ENCODE results near the gene GCG. TPM values are rescaled to one million over a fixed set of nuclear protein-coding genes. Genes with fewer than 3 reads are reported as not detected.

Gene GCG
- total and polyA plus RNA-seq, 2 donors (not counting 3 experiments of a cell fraction or from before 2014, with no cell fraction given): not detected

DNA sequence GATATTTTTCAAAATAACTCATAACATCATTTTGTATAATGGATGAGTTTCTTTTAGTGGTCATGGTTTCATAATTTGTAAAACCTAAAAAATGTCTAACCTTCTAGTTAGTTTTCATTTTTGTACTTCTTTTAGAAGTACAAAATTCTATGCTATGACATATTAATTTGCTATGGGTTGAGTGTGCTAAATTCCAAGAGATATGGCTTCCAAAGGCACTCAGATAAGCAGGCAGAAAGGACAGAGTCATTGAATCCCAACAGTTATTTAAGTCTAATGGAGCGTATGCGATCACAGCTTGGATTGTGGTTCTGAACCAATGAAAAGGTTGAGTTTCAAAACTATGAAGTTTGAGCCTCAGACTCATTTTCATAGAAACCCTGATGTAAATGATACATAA is 37.0 kb downstream of the GCG start:
- CTCF ChIA-PET: interaction anchor here (2.9 kb wide), 1 partner anchor 107 kb away, joined by 7 read pairs; no protein-coding TSS in a partner anchor
- dilution Hi-C loops (cut with MboI; ENCODE audit: extremely low pct_ligation_motif_present, low sequenced_read_pairs): no loop called here
- Histone ChIP-seq H3K9me3 (replicated peaks; ENCODE audit: control insufficient read depth, insufficient read depth, low read length) (peaks cover 6% of the 10 kb centered on the region), H3K9ac (replicated peaks; ENCODE audit: extremely low read depth, insufficient read depth, low read length) (no peak overlapping the region), H3K27me3 (ENCODE audit: control insufficient read depth in 2 of 2, insufficient read depth in 2 of 2, low read length in 2 of 2) (no peaks in the 10 kb centered on the region), H2AFZ (ENCODE audit: low read depth, low read length) (no peak overlapping the region), H3K36me3 (ENCODE audit: control insufficient read depth in 2 of 2, extremely low read depth in 1 of 2, insufficient read depth in 2 of 2, low read length in 2 of 2) (no peaks in the 10 kb centered on the region), H4K20me1 (replicated peaks; ENCODE audit: control insufficient read depth, extremely low read depth, insufficient read depth, low read length) (no peaks in the 10 kb centered on the region), H3K9me1 (replicated peaks; ENCODE audit: control insufficient read depth, extremely low read depth, insufficient read depth, low read length) (no peaks in the 10 kb centered on the region), H3K4me1 (ENCODE audit: control insufficient read depth, extremely low read depth, insufficient read depth, low read length) (peaks cover 26% of the 10 kb centered on the region), H3K4me3 (replicated peaks in 1 of 3; ENCODE audit: insufficient read depth in 1 of 3, low read depth in 1 of 3, low read length in 3 of 3) (no peak overlapping the region), H3K27ac (ENCODE audit: insufficient read depth, low read depth, low read length) (no peak overlapping the region), H3K79me2 (ENCODE audit: control insufficient read depth, insufficient read depth, low read length) (no peaks in the 10 kb centered on the region), H3K4me2 (ENCODE audit: insufficient read depth, low read length) (no peak overlapping the region)
- FAIRE-seq (no peak), DNase-seq (ENCODE audit: low read depth, low spot score) (no peak)
- no TSS peak for BruUV-seq (replicated peaks)
- TF ChIP-seq FOS (IDR thresholded peaks at IDR 0.05; ENCODE audit: borderline replicate concordance, insufficient read depth, low read length) (no peak), POLR2AphosphoS5 (IDR thresholded peaks at IDR 0.05; ENCODE audit: insufficient read depth, low read depth, low read length) (no peak), JUN (IDR thresholded peaks at IDR 0.05; ENCODE audit: borderline replicate concordance, insufficient read depth, insufficient read length, low read depth) (no peak), GATA2 (IDR thresholded peaks at IDR 0.05; ENCODE audit: insufficient read depth, insufficient read length, low read depth, low read length) (no peak), POLR2A (IDR thresholded peaks at IDR 0.05; ENCODE audit: low read depth, low read length) (no peak), EZH2 (IDR thresholded peaks at IDR 0.05; ENCODE audit: borderline replicate concordance, low read depth, low read length, severe bottlenecking) (no peak), MYC (IDR thresholded peaks at IDR 0.05; ENCODE audit: low read depth, low read length) (no peak)
- TF ChIP-seq, protein P1, sequence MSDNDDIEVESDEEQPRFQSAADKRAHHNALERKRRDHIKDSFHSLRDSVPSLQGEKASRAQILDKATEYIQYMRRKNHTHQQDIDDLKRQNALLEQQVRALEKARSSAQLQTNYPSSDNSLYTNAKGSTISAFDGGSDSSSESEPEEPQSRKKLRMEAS (IDR thresholded peaks at IDR 0.05; ENCODE audit: insufficient read depth, insufficient read length): no peak
- TF ChIP-seq, protein P2, sequence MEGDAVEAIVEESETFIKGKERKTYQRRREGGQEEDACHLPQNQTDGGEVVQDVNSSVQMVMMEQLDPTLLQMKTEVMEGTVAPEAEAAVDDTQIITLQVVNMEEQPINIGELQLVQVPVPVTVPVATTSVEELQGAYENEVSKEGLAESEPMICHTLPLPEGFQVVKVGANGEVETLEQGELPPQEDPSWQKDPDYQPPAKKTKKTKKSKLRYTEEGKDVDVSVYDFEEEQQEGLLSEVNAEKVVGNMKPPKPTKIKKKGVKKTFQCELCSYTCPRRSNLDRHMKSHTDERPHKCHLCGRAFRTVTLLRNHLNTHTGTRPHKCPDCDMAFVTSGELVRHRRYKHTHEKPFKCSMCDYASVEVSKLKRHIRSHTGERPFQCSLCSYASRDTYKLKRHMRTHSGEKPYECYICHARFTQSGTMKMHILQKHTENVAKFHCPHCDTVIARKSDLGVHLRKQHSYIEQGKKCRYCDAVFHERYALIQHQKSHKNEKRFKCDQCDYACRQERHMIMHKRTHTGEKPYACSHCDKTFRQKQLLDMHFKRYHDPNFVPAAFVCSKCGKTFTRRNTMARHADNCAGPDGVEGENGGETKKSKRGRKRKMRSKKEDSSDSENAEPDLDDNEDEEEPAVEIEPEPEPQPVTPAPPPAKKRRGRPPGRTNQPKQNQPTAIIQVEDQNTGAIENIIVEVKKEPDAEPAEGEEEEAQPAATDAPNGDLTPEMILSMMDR (IDR thresholded peaks at IDR 0.05; ENCODE audit: extremely low read depth in 1 of 2, insufficient read depth in 1 of 2, low read depth in 1 of 2, low read length in 2 of 2): no peak
- intact Hi-C loops (cut with micrococcal nuclease): loop anchor here (2.0 kb wide), 3 partner anchors 78 to 200 kb away; no protein-coding TSS in a partner anchor
- POLR2A ChIA-PET: no interaction called here

Measured in endothelial cell of umbilical vein (primary cell).